GM18951 (cell line): ENCODE data around the gene NOX4.
"Not testable (repeated sequence)": the region's sequence is repeated elsewhere in the genome, so short reads cannot be mapped to it uniquely, and the experiment has no call there.

Experiments used
- POLR2A ChIP-seq: IDR thresholded peaks from 4 replicates; pipeline ENCODE4 v1.6.1; 2011; ENCODE audit warnings: mild to moderate bottlenecking; ENCODE audit not compliant: insufficient read length, insufficient read depth; ENCODE audit errors: extremely low read depth
- in situ Hi-C: fragments of 300-500 bp; cut with MboI; formaldehyde crosslinking; loops from one replicate; pipeline ENCODE4 v1.12.0; 2022; ENCODE audit warnings: low sequenced_read_pairs, mixed read lengths, inconsistent platforms; ENCODE audit not compliant: unreplicated experiment

NOX4 gene

GRCh38 chr11:89442801-89443200, 48.4 kb downstream of the NOX4 start:
- no peak for TF ChIP-seq POLR2A
- in situ Hi-C loops: no loop called here

GRCh38 chr11:89441606-89442005, 49.6 kb downstream of the NOX4 start:
- TF ChIP-seq POLR2A: no peak

GRCh38 chr11:89437317-89437716, 53.9 kb downstream of the NOX4 start:
- no peak for TF ChIP-seq POLR2A
- in situ Hi-C loops: no loop called here

More at GRCh38 chr11:89441606-89442005, 49.6 kb downstream of the NOX4 start:
- in situ Hi-C loops: no loop called here

GRCh38 chr11:89436071-89436470, 55.1 kb downstream of the NOX4 start:
- in situ Hi-C loops: no loop called here
- no peak for TF ChIP-seq POLR2A

GRCh38 chr11:89433278-89433677, 57.9 kb downstream of the NOX4 start:
- in situ Hi-C loops: no loop called here
- no peak for TF ChIP-seq POLR2A

GRCh38 chr11:89432182-89432581, 59.0 kb downstream of the NOX4 start:
- in situ Hi-C loops: not testable (repeated sequence)

- in situ Hi-C loops: not testable (repeated sequence)
These were observed 64.7 kb downstream of the NOX4 start for GRCh38 chr11:89426501-89426900.

GRCh38 chr11:89421718-89422117, 69.5 kb downstream of the NOX4 start:
- in situ Hi-C loops: no loop called here
- TF ChIP-seq POLR2A: no peak

- no peak for TF ChIP-seq POLR2A
- in situ Hi-C loops: no loop called here
These were observed 70.2 kb downstream of the NOX4 start for GRCh38 chr11:89420981-89421380.

GRCh38 chr11:89416961-89417360, 74.2 kb downstream of the NOX4 start:
- no peak for TF ChIP-seq POLR2A
- in situ Hi-C loops: no loop called here

- in situ Hi-C loops: not testable (repeated sequence)
These were observed 80.1 kb downstream of the NOX4 start for GRCh38 chr11:89411112-89411511.

- in situ Hi-C loops: not testable (repeated sequence)
These were observed 80.5 kb downstream of the NOX4 start for GRCh38 chr11:89410666-89411065.

- in situ Hi-C loops: not testable (repeated sequence)
These were observed 82.7 kb downstream of the NOX4 start for GRCh38 chr11:89408441-89408840.

- TF ChIP-seq POLR2A: no peak
- in situ Hi-C loops: no loop called here
These were observed 85.5 kb downstream of the NOX4 start for GRCh38 chr11:89405629-89406028.

GRCh38 chr11:89391654-89392053, 99.5 kb downstream of the NOX4 start:
- in situ Hi-C loops: not testable (repeated sequence)

GRCh38 chr11:89387501-89387900, 103.7 kb downstream of the NOX4 start:
- in situ Hi-C loops: not testable (repeated sequence)

- in situ Hi-C loops: not testable (repeated sequence)
These were observed 108.2 kb downstream of the NOX4 start for GRCh38 chr11:89382986-89383385.
